Small intestine (tissue), 7 donors: ENCODE results near the gene CTXN2. TPM values are rescaled to one million over a fixed set of nuclear protein-coding genes. Genes with fewer than 3 reads are reported as not detected.

Source experiments
- DNase-seq, 2 donors: peaks; one replicate each; pipeline versions ENCODE4 v3.0.0 to v3.0.0-alpha.2; 2013
- FAIRE-seq: peaks from 2 replicates; lab custom pipeline; 2012; peaks lifted over from hg19 to GRCh38; lab: Jason Lieb, UNC
- H3K27ac ChIP-seq, 3 donors: one replicate each; pipeline ENCODE4 v1.5.1; 2013; ENCODE audit warnings: low read length in 2 of 3, mild to moderate bottlenecking in 2 of 3, control low read depth in 1 of 3, inconsistent platforms in 1 of 3, low read depth in 1 of 3, moderate library complexity in 1 of 3
- H3K27me3 ChIP-seq, 3 donors: one replicate each; pipeline ENCODE4 v1.6.1; 2013; ENCODE audit warnings: low read length in 3 of 3, inconsistent platforms in 1 of 3; ENCODE audit not compliant: control insufficient read depth in 3 of 3, insufficient read depth in 3 of 3
- H3K36me3 ChIP-seq, 3 donors: one replicate each; pipeline ENCODE4 v1.6.1; 2013; ENCODE audit warnings: low read length in 3 of 3, inconsistent platforms in 1 of 3, low read depth in 1 of 3, mild to moderate bottlenecking in 1 of 3, moderate library complexity in 1 of 3; ENCODE audit not compliant: control insufficient read depth in 3 of 3, insufficient read depth in 2 of 3
- H3K4me1 ChIP-seq, 3 donors: one replicate each; pipeline ENCODE4 v1.6.1; 2013; ENCODE audit warnings: low read length in 2 of 3, inconsistent platforms in 1 of 3, low read depth in 1 of 3, mild to moderate bottlenecking in 1 of 3, moderate library complexity in 1 of 3; ENCODE audit not compliant: control insufficient read depth in 3 of 3, insufficient read depth in 2 of 3
- H3K4me3 ChIP-seq, 3 donors: one replicate each; pipeline ENCODE4 v1.5.1; 2013; ENCODE audit warnings: low read length in 3 of 3, control low read depth in 1 of 3, inconsistent platforms in 1 of 3, low read depth in 1 of 3, mild to moderate bottlenecking in 1 of 3, moderate library complexity in 1 of 3
- H3K9me3 ChIP-seq, 2 donors: one replicate each; pipeline ENCODE4 v1.6.1; 2013; ENCODE audit warnings: low read depth in 1 of 2, low read length in 1 of 2; ENCODE audit not compliant: control insufficient read depth in 2 of 2, insufficient read depth in 1 of 2
- WGBS, 3 donors: extraction: QIAGEN DNeasy Blood & Tissue Kit; methylation state at CpG; one replicate each; pipeline ENCODE4 v1.1.7; 2013; 5-methylcytosine and 5-hydroxymethylcytosine counted together
- polyA plus RNA-seq, 4 donors: library from polyadenylated mRNA; stranded (reverse) in 3 of 4; unstranded in 1 of 4; fragments of 200-250 nt in 3 of 4; fragments of 120-200 nt in 1 of 4; gene quantifications; one replicate each; pipeline versions ENCODE4 v1.2.1 to v1.2.3, GENCODE V29; 2013
- donor health status: healthy with polysubstance abuse.
- donor health status: control.
- donor health status: control.
- donor health status: Bipolar disorder and iron deficiency.
- donor health status: healthy.

The CTXN2 gene
- polyA plus RNA-seq, 4 donors = 0.03 to 0.46 TPM; not detected in 2

DNA sequence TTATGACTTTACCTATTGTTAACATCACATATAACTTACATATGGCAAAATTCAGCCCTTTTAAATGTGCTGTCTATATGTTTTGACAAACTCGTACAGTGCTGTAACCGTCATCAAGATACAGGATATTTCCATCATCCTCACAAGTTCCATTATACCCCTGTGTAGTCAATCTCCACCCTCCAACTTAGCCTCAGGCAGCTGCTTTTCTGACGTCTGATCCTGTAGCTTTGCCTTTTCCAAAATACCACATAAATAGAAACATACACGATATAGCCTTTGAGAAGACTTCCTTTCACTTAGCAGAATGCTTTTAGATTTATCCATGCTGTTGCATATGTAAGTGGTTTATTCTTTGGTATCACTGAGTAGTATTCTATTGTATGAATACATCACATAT is 61.7 kb downstream of the CTXN2 start:
- 65 to 75% (median 65%) methylated on average over 4 of the region's 4 CpGs for WGBS, 3 donors
- no peaks in the 10 kb centered on the region for H3K36me3 ChIP-seq
- no peaks in the 10 kb centered on the region for H3K4me1 ChIP-seq
- DNase-seq (no peak), FAIRE-seq (no peak)
- H3K4me3 ChIP-seq = no peak overlapping the region
- no peaks in the 10 kb centered on the region for H3K27me3 ChIP-seq
- H3K27ac ChIP-seq = no peak overlapping the region
- no peaks in the 10 kb centered on the region for H3K9me3 ChIP-seq

Other genes with a start within 250 kb of the CTXN2 start
- under 1 TPM in 1 of 4 donors, not detected in 3; 0.03 TPM for gene SLC24A5, start 70.7 kb upstream of the CTXN2 start, polyA plus RNA-seq
- gene MYEF2, start 13.4 kb upstream of the CTXN2 start, polyA plus RNA-seq = 10 to 100 TPM in 1 of 4 donors, 1 to 10 TPM in 3; 1.1 to 16.6 (median 4.5) TPM
- under 1 TPM in 2 of 4 donors, not detected in 2; 0.04 to 0.06 TPM for gene SLC12A1, start 14.6 kb downstream of the CTXN2 start, polyA plus RNA-seq
- 10 to 100 TPM; 12.7 to 98.0 (median 56.1) TPM for gene DUT, start 139.8 kb downstream of the CTXN2 start, polyA plus RNA-seq